Renal pelvis (tissue), 4 donors: ENCODE results near the gene SPATA16. TPM values are rescaled to one million over a fixed set of nuclear protein-coding genes. Genes with fewer than 3 reads are reported as not detected.
"Not testable (repeated sequence)": the region's sequence is repeated elsewhere in the genome, so short reads cannot be mapped to it uniquely, and the experiment has no call there.

ENCODE experiments used
- DNase-seq: peaks from one replicate; pipeline ENCODE4 v3.0.0-alpha.2; 2013
- polyA plus RNA-seq, 3 donors: library from polyadenylated mRNA; unstranded; fragments of 120-200 nt; gene quantifications; one replicate each; pipeline ENCODE4 v1.2.1, GENCODE V29; 2013; ENCODE audit not compliant: insufficient read length in 3 of 3

SPATA16 gene
- polyA plus RNA-seq, 3 donors, result not detected

DNA sequence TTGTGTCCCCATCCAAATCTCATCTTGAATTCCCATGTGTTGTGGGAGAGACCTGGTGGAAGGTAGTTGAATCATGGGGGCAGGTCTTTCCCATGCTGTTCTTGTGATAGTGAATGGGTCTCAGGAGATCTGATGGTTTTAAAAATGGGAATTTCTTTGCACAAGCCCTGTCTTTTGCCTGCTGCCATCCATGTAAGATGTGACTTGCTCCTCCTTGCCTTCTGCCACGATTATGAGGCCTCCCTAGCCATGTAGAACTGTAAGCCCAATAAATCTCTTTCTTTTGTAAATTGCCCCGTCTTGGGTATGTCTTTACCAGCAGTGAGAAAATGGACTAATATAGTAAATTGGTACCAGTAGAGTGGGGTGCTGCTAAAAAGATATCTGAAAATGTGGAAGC lies 261.7 kb downstream of the SPATA16 start:
- DNase-seq, result not testable (repeated sequence)

- DNase-seq, result no peak
These were observed 264.0 kb downstream of the SPATA16 start for GRCh38 chr3:172877011-172877410.

DNA sequence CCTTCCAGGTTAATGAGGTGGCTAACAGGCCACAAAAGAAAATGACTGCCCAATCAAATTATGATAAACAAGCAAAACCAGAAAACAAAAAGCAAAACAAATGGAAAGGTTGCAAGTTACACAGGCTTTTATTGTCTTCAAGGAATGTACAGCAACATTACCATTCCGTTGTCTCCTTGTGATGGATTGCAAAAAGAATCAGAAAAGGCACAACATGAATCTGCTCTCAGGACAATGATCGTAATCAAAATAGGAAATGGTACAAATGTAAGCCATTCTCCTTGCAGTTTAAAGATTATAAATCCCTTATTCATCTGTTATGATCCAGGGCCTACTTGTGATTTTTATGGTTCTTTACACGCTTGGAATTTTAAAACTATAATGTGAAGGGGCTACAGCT lies 264.7 kb downstream of the SPATA16 start:
- no peak for DNase-seq

DNA sequence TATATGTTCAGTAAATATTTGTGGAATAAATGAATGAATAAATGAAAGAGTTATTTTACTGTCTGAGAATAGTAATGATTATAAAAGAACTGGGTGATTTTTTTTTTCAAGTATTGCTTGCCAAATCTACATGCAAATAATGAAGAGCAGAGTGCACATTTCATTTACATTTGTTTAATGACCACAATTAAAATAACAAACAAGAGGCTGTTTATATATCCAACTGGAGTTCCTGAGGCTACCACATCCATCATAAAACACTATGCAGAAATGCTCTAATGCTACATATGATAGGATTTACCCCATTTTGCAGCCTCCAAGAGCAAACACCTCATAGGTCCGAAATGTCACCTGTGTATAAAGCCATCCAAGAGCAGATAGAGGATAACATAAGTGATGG lies 266.0 kb downstream of the SPATA16 start:
- no peak for DNase-seq

DNA sequence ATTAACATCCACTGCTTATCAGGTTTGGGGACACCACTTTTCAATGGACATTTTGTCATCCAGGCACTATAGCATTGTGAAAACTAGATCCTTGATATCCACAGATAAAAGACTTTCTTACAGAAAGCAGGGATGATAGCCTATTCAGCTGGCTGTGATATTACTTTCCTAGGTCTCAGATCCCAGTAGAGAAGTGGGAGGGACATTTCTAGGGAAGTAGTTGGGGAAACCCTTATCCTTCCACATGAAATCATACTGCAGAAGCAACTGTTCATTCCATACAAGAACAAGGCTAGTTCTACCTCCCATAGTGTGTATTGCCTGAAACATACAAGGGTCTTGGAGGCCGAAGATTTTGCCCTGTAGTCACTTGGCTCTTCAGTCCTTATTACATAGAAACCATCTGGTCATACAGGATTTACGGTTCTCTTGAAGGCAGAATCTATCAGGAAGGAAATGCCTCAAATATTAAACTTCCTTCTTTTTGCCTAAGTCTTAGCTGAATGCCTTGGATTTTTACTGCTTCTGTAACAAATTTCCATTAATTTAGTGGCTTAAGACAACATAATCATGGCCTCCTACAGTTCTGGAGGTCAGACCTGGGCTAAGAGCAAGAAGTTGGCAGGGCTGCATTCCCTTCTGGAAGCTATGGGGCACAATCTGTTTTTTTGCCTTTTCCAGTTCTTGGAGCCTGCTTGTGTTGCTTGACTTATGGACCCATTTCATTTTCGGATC lies 271.1 kb downstream of the SPATA16 start:
- peak; percentile 49 for DNase-seq

DNA sequence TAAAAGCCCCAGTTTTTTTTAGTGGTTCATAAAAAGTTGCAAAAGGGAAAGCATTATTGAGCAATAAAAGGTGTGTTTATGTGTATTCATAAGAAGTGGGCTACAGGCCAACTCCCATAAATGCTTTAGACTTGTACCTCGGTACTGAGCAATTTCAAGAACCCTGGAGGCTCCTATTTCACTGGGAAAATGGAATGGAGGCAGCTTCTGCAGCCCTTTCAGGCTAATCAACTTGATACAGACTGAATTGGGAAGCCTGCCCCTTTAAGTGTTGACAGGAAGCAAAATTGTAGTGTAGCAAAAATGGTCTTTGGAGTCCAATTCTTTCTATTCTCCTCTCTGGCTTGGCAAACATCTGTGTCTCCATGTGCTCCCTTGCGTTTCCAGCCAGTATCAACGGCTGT lies 271.7 kb downstream of the SPATA16 start:
- no peak for DNase-seq

GRCh38 chr3:172868582-172869200 lies 272.3 kb downstream of the SPATA16 start:
- DNase-seq, result no peak

DNA sequence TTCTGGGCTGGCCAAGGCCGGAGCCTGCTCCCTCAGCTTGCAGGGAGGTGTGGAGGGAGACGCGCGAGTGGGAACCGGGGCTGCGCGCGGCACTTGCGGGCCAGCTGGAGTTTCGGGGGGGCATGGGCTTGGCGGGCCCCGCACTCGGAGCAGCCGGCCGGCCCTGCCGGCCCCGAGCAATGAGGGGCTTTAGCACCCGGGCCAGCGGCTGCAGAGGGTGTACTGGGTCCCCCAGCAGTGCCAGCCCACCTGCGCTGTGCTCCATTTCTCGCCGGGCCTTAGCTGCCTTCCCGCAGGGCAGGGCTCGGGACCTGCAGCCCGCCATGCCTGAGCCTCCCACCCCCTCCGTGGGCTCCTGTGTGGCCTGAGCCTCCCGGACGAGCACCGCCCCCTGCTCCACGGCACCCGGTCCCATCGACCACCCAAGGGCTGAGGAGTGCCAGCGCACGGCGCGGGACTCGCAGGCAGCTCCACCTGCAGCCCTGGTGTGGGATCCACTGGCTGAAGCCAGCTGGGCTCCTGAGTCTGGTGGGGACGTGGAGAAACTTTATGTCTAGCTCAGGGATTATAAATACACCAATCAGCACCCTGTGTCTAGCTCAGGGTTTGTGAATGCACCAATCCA lies 274.2 kb downstream of the SPATA16 start:
- not testable (repeated sequence) for DNase-seq

- DNase-seq, result no peak
These were observed 282.0 kb downstream of the SPATA16 start for GRCh38 chr3:172859041-172859440.

DNA sequence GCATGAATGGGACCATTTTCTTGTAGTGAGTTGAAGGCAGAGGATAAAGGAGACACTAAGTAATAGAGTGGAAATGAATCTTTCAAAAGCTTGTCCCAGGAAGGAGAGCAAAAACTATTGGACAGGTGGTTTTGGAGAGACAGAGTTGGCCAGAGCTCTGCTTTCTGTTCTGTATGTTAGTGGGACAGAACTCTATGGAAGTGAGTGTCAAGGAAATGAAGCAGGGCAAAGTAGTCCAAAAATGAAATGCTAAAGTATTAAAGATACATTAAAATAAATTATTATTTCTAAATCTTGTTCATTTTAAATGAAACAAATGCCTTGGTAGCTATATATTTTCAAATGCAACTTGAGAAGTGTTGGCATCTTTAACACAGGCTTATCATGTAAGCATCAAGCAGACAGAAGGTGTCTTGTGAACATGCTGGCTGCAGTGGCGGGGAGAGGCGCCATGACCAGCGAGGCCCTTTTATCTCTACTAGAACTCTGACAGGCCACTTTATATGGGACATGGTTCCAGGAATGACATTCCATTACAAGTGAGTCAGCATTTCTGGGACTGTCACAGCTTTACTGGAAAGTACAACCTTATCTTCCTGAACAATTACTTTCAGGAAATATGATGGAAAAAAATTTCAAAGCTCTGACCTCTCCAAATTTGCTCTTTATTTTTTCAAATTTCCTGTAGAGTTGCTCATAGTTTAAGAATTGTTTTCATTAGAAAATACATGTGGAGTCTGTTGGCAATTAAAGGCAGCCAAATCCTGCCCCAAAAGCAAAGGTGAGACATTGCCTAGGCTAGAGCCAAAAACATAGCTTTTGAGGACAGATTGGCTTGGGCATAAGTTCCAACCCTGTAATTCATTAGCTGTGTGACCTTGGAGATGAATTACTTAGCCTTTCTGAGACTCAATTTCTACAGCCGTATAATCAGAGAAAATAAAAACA lies 284.0 kb downstream of the SPATA16 start:
- DNase-seq, result no peak

- no peak for DNase-seq
These were observed 286.0 kb downstream of the SPATA16 start for GRCh38 chr3:172855037-172855436.

DNA sequence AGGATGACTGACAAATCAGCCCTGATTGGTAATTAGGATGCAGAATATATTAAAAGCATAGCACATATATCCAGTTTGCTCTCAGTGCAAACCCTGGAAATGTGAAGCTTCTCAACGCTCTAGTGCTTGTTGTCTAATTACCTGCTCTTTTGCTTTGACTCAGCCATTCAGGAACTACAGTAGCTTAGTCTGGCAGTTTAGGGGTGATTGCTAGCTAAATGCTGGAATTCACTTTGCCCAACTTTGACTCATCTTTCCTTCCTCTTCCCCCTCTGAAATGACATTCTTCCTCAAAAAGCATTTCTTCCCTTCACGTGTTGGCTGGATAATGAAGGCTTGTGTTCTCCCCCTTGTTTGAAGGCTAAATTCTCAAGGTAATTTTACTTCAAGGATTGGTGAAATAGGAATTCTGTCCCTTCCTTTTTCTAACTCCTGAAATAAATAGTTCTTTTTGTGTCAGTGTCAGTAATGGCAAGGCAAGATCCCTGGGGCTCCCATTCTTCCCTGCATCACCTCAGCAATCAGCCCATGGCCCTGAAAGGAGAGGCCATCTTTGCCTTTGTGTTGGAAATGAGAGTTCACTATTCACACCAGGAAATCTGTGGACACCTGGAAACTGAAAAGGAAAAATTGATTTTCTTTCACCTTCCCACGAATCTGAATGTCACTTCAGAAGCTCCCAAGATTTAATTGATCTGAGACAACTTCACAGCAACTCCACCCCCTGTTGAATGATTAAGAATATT lies 286.9 kb downstream of the SPATA16 start:
- DNase-seq, result no peak

DNA sequence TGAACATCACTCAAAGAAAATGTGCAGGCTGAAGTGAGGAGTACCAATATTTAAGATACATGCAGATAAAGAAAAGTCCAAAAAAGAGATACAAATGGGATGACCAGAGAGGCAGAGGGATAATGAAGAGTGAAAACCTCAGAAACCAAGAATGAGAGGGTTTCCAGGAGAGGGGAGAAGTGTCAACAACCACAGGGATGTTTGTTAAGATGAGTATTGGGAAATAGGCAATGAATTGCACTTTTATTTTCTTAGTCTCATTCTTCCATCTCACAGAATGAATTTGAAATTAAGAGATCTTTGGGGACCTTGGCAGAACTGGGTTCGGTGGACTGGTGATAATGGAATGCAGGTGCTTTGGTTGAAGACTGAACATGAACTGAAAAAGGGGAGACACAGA lies 288.0 kb downstream of the SPATA16 start:
- no peak for DNase-seq

DNA sequence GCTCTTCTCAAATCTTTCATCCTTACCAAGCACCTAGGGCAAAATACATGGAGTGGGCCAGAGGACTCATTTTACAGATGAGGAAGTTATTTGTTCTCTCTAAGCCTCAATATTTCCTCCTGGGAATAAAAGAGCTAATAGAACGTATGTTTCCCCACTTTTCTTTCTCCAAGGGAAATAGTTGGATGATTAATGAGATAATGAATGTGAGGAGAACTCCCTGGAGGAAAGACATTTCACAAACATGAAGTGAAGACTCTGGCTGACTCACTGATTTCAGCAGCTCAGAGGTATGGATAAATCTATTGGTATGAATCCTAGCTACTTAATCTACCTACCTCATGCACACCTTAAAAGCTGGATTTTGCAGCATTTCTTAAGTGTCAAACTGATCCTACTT lies 292.1 kb downstream of the SPATA16 start:
- no peak for DNase-seq

- DNase-seq, result no peak
These were observed 293.7 kb downstream of the SPATA16 start for GRCh38 chr3:172847292-172847691.

DNA sequence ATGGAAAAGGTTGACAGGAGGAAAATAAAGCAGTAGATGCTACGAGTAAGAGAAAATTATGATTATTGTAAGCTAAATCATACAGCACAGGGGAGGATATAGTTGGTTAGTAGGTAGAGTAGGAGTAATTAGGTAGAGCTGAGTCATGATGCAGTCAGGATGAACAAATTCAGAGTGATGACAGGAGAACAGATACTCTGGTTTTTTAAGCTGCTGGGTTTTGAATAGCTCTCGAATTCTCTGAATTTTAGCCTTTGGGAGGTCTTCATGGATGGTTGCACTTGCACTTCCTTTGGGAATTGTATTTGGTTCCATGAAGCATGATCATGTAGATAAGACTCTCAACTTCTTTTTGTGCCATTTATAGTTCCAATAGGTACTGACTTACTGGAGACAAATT lies 294.3 kb downstream of the SPATA16 start:
- DNase-seq, result no peak

- no peak for DNase-seq
These were observed 294.9 kb downstream of the SPATA16 start for GRCh38 chr3:172846103-172846561.

GRCh38 chr3:172844428-172844827 lies 296.6 kb downstream of the SPATA16 start:
- DNase-seq, result no peak

DNA sequence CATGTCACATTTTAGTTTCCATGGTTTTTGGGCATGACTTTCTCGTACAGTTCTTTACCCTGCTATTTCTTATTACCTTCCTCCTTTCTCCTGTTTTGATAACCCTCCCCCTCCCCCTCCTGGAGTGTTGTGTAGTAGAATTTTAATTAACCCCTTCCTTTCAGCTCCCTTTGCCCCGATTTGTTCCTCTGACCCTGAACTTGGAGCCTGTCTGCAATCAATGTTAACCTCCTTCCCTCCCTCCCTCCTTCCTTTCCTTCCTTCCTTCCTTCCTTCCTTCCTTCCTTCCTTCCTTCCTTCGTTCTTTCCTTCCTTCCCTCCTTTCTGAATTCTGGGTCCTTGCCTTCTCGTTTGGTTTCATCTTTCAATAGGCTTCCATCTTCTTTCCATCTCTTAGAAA lies 300.1 kb downstream of the SPATA16 start:
- DNase-seq, result no peak

DNA sequence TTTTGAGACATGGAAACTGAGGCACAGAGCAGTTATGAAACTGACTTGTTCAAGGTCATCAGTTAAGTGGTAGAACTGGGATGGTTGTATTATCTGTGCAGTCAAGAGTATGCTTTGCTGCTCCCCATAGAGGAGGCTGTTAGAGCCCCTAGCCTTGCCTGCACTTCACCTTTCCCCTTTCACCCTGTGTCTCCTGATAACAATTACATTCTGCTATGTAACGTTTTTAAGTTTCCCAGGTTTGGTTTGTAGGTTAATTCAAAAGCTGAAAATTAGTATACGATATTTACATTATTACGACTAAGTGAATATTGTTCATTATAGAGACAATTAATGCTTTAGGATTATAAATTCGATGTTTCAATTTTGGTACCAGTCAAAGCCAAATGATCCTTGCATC lies 300.6 kb downstream of the SPATA16 start:
- DNase-seq, result no peak

DNA sequence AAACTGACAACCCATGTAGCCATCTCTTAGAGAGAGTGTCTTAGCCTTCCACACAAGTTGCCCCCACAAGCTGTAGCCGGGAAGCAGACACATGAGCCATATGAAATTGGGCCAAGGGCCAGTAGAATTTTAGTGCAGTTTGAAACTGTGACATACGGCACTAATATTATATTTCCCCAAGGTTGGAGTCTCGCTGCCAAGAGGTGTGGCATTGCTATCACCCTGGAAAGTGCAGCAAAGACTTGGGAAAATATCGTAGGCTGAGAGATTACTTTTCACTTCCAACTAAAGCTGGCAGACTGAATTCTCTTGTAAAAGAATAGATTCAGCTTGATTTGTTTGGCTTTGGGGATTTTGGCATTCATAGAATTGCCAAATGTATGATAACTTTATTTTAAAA lies 301.4 kb downstream of the SPATA16 start:
- DNase-seq, result no peak
